HFFc6 (cell line): ENCODE results near the gene RMND1. TPM values are rescaled to one million over a fixed set of nuclear protein-coding genes. Genes with fewer than 3 reads are reported as not detected.

Experiments used
- DNase-seq: peaks from one replicate; pipeline ENCODE4 v3.0.0-alpha.2; 2018
- H3K27ac Mint-ChIP-seq: 2 replicates; pipeline ENCODE4 v1.8.0; 2020; ENCODE audit warnings: mild to moderate bottlenecking, mixed read lengths
- H3K27me3 Mint-ChIP-seq: 2 replicates; pipeline ENCODE4 v1.8.0; 2021; ENCODE audit warnings: mild to moderate bottlenecking, moderate library complexity, mixed read lengths; ENCODE audit not compliant: insufficient read depth
- H3K36me3 Mint-ChIP-seq: 2 replicates; pipeline ENCODE4 v1.8.0; 2021; ENCODE audit warnings: low read depth, mixed read lengths
- H3K4me1 Mint-ChIP-seq: 2 replicates; pipeline ENCODE4 v1.8.0; 2020; ENCODE audit warnings: low read depth, mixed read lengths
- H3K4me3 Mint-ChIP-seq: 2 replicates; pipeline ENCODE4 v1.8.0; 2020; ENCODE audit warnings: mild to moderate bottlenecking, moderate library complexity, mixed read lengths
- H3K9me3 Mint-ChIP-seq: 2 replicates; pipeline ENCODE4 v1.8.0; 2020; ENCODE audit warnings: mild to moderate bottlenecking, mixed read lengths
- total RNA-seq, 6 experiments: library from RNA; stranded (reverse); fragmentation: NEBNext Ultra II Directional; extraction: Animal tissue kit (Norgen Biotek cat#: 25700); gene quantifications; 2 replicates in 1 of 6; 3 replicates in 5 of 6; pipeline ENCODE4 v1.2.3, GENCODE V29; 2021
- TF ChIP-seq, protein P1 (sequence below): fragments of 200-600 bp; sonication (generic); IDR thresholded peaks from 2 replicates; pipeline ENCODE4 v1.5.0; 2021; ENCODE audit warnings: antibody characterized with exemption, mild to moderate bottlenecking

RMND1 gene
- total RNA-seq, 6 experiments from 2014 or later = 20.6 to 27.5 (median 22.0) TPM

DNA sequence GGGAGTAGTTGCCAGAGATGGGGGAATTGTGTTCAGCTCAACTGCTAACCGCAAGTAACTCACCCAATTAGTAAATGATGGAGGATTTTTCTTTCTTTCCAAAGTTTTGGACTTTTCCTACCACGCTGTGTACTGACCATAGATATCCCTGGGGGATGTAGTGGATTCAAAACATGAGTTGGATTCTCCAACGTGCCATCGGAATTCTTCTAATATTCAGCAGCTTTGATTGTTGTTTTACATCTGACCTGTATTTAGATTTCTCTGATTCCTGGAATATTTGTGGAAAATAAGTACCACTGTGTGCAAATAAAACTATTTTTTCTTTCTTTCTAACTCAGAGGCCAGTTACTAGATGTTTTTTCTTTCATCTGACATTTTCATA lies 43.0 kb upstream of the RMND1 start:
- Mint-ChIP-seq H3K27me3 (peaks cover 6% of the 10 kb centered on the region), H3K27ac (peak overlapping the region; percentile 69)

DNA sequence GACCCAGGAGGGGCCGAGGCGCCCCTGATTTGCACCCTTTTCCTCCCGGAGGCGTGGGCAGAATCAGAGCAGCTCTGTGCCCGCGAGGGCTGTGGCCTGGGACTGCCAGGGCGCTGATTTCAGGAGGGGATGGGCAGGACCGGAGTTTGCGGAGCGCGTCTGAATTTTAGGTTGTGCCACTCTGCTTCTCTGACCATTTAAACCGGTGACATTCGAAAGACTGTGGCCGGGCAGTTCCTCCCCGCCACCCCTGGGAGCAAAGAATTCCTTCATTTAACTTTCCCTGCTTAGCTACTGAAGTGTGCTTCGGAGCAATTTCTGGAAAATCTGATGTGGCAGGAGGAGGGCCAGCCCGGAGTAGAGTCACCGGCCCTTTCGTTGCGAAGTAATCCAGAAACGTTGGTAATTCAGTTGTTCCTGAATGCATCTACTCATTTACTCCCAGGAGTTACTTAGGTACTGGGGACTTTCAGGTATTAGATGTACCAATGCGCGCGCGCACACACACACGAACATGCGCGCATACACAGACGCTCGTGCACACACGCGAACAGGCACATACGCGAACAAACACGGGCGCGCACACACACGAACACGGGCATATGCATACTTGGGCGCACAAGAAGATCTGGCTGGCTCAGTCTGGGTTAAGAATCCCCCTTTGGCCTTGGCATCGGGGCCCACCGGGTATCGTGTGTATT lies 42.5 kb upstream of the RMND1 start:
- peaks cover 21% of the 10 kb centered on the region for H3K4me1 Mint-ChIP-seq

More for the DNA sequence above, 43.0 kb upstream of the RMND1 start:
- peaks cover 21% of the 10 kb centered on the region for H3K4me1 Mint-ChIP-seq
- peak overlapping the region; percentile 86 for H3K4me3 Mint-ChIP-seq
- no peaks in the 10 kb centered on the region for H3K9me3 Mint-ChIP-seq
- no peak for DNase-seq
- TF ChIP-seq, protein P1, sequence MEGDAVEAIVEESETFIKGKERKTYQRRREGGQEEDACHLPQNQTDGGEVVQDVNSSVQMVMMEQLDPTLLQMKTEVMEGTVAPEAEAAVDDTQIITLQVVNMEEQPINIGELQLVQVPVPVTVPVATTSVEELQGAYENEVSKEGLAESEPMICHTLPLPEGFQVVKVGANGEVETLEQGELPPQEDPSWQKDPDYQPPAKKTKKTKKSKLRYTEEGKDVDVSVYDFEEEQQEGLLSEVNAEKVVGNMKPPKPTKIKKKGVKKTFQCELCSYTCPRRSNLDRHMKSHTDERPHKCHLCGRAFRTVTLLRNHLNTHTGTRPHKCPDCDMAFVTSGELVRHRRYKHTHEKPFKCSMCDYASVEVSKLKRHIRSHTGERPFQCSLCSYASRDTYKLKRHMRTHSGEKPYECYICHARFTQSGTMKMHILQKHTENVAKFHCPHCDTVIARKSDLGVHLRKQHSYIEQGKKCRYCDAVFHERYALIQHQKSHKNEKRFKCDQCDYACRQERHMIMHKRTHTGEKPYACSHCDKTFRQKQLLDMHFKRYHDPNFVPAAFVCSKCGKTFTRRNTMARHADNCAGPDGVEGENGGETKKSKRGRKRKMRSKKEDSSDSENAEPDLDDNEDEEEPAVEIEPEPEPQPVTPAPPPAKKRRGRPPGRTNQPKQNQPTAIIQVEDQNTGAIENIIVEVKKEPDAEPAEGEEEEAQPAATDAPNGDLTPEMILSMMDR = no peak
- H3K36me3 Mint-ChIP-seq = no peaks in the 10 kb centered on the region

DNA sequence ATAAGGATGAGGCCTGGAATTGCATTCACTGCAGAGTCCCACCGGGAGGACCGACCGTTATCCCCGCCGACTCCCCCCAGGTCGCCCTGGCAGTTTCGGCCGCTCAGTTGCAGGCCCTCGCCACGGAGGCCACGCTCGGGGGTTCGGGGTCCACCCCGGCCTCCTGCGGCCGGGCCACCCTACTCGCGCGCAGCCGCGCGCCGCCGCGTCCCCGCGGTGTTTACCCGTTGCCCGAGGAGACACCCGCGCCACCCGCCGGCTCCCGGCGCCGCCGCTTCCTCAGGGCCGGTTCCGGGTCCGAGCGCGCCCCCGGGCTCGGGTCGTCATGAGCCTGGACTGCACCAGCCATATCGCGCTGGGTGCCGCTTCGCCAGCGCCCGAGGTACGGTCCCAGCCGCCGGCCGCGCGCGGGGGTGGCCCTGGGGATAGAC lies 41.9 kb upstream of the RMND1 start, which contains the start of gene CCDC170:
CCDC170 (plus strand) TSS at position 214 of the 431 bp plus-strand sequence; CDS start at position 326, 112 bp downstream.
- DNase-seq = no peak
- H3K27me3 Mint-ChIP-seq = peaks cover 6% of the 10 kb centered on the region

More for the DNA sequence above, 42.5 kb upstream of the RMND1 start:
- TF ChIP-seq, protein P1 = no peak
- Mint-ChIP-seq H3K27me3 (peaks cover 6% of the 10 kb centered on the region), H3K27ac (peak overlapping the region; percentile 69), H3K9me3 (no peaks in the 10 kb centered on the region), H3K4me3 (peak overlapping the region; percentile 86), H3K36me3 (no peaks in the 10 kb centered on the region)
- DNase-seq = peak; percentile 5

DNA sequence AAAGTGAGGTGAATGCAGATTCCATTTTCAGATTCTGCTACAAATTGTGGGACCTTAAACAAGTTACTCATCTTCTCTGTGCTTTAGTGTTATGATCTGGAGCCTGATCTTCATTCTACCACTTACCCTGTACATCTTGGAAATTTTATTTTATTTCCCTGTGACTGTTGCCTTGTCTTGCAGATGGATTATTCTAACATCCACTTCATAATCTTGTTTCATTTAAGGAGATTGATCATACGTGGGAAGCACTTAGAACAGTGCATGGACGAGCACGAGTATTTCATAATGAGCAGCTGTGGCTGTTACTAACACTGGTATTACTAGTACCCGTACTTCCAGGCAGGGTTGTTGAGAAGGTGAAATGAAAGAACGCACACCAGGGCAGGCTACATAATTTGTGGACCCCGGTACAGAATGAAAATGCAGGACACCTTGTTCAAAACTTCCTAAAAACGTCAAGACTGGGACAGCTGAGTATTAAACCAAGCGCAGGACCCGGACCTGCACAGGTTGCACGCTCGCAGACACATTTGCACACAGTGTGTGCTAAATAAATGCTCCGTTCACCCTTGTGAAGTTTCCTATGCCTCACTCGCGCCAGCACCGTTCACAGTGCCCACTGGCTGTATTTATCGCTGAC lies 41.4 kb upstream of the RMND1 start:
- peaks cover 21% of the 10 kb centered on the region for H3K4me1 Mint-ChIP-seq
- peak overlapping the region; percentile 36; the same call in 1 of the 2 replicates for H3K27ac Mint-ChIP-seq
- TF ChIP-seq, protein P1 = no peak
- peak overlapping the region; percentile 72 for H3K4me3 Mint-ChIP-seq
- no peaks in the 10 kb centered on the region for H3K36me3 Mint-ChIP-seq
- H3K9me3 Mint-ChIP-seq = no peaks in the 10 kb centered on the region
- DNase-seq = no peak
- peaks cover 7% of the 10 kb centered on the region for H3K27me3 Mint-ChIP-seq

More for the DNA sequence above, 41.9 kb upstream of the RMND1 start, which contains the start of gene CCDC170:
- Mint-ChIP-seq H3K4me3 (peak within 1 kb of the TSS; percentile 86), H3K27ac (peak within 1 kb of the TSS; percentile 69), H3K9me3 (no peaks in the 10 kb centered on the region), H3K36me3 (no peaks in the 10 kb centered on the region), H3K4me1 (peaks cover 21% of the 10 kb centered on the region)
- TF ChIP-seq, protein P1 = no peak

DNA sequence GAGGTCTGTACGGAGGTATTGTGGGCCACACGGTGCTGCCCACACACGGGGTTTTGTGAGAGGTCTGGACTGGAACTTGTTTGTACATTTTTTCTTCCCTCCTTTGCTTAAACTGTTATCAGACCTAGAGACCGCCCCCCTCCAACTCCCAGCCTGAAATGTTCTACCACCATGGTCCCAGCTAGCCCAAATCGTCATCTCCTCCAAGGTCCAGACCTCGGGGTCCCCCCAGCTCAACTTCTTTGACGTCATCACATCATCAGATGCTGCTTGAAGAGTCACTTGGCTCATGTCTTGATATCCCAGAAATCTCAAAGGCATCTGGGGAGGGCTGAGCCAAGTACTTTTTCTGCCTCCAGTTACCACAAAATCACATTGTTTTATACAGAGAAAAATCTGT lies 39.1 kb upstream of the RMND1 start:
- Mint-ChIP-seq H3K4me1 (peaks cover 21% of the 10 kb centered on the region), H3K4me3 (no peak overlapping the region), H3K36me3 (no peaks in the 10 kb centered on the region), H3K27me3 (peaks cover 7% of the 10 kb centered on the region), H3K9me3 (no peaks in the 10 kb centered on the region), H3K27ac (no peak overlapping the region)
- no peak for DNase-seq
- TF ChIP-seq, protein P1 = no peak
